WTC11 (cell line): ENCODE data around the gene RAPGEF6. TPM values are rescaled to one million over a fixed set of nuclear protein-coding genes. Genes with fewer than 3 reads are reported as not detected.

ENCODE experiments used
- ATAC-seq: fragments of 200-7000 bp; cut with Tn5 transposase; 2 replicates; pipeline ENCODE4 v1.10.0; 2021; ENCODE audit warnings: mild to moderate bottlenecking, moderate library complexity
- CTCF ChIA-PET: fragments of 300-600 bp; sonication (Branson Sonifier 250); formaldehyde crosslinking; loops from one replicate; lab custom pipeline; 2021; ENCODE audit warnings: antibody characterized with exemption; lab: Charles Lee
- POLR2A ChIA-PET: fragments of 350-600 bp; sonication (Branson Sonifier 250); formaldehyde crosslinking; loops from one replicate; lab custom pipeline; 2021; ENCODE audit warnings: antibody characterized with exemption; lab: Charles Lee
- DNase-seq: peaks from one replicate; pipeline ENCODE4 v3.0.0; 2021; ENCODE audit warnings: low spot score
- H3K27ac Mint-ChIP-seq: 2 replicates; pipeline ENCODE4 v1.8.0; 2021; ENCODE audit warnings: mixed read lengths
- H3K27me3 Mint-ChIP-seq: 2 replicates; pipeline ENCODE4 v1.8.0; 2021; ENCODE audit warnings: low read depth, mild to moderate bottlenecking, moderate library complexity, mixed read lengths
- H3K36me3 Mint-ChIP-seq: 2 replicates; pipeline ENCODE4 v1.8.0; 2021; ENCODE audit warnings: mixed read lengths
- H3K4me1 Mint-ChIP-seq: 2 replicates; pipeline ENCODE4 v1.8.0; 2022; ENCODE audit warnings: mixed read lengths
- H3K4me3 Mint-ChIP-seq: 2 replicates; pipeline ENCODE4 v1.8.0; 2021; ENCODE audit warnings: mild to moderate bottlenecking, moderate library complexity, mixed read lengths
- H3K9me3 Mint-ChIP-seq: 2 replicates; pipeline ENCODE4 v1.8.0; 2021; ENCODE audit warnings: mixed read lengths
- CDX4 ChIP-seq: fragments of 250-450 bp; sonication (Bioruptor Pico); IDR thresholded peaks from 2 replicates; pipeline ENCODE4 v1.9.0; 2021; ENCODE audit warnings: moderate library complexity, mild to moderate bottlenecking, inconsistent platforms, borderline replicate concordance
- CREM ChIP-seq: sonication (generic); formaldehyde crosslinking; IDR thresholded peaks from 2 replicates; pipeline ENCODE4 v1.8.1; 2022; ENCODE audit warnings: mild to moderate bottlenecking, missing genetic modification reagents, moderate library complexity
- EMX1 ChIP-seq: fragments of 250-450 bp; sonication (Bioruptor Pico); IDR thresholded peaks from 2 replicates; pipeline ENCODE4 v1.8.0; 2021; ENCODE audit warnings: mild to moderate bottlenecking
- FOXP4 ChIP-seq: sonication (generic); formaldehyde crosslinking; IDR thresholded peaks from 2 replicates; pipeline ENCODE4 v1.8.0; 2022; ENCODE audit warnings: mild to moderate bottlenecking, missing genetic modification reagents
- GABPB1 ChIP-seq: sonication (generic); formaldehyde crosslinking; IDR thresholded peaks from 2 replicates; pipeline ENCODE4 v1.8.1; 2023; ENCODE audit warnings: mild to moderate bottlenecking, missing genetic modification reagents
- GRHL2 ChIP-seq: fragments of 250-450 bp; sonication (Bioruptor Pico); IDR thresholded peaks from 2 replicates; pipeline ENCODE4 v1.8.0; 2022; ENCODE audit warnings: mild to moderate bottlenecking, moderate library complexity; ENCODE audit not compliant: insufficient replicate concordance, severe bottlenecking
- JAZF1 ChIP-seq: fragments of 250-450 bp; sonication (Bioruptor Pico); IDR thresholded peaks from 2 replicates; pipeline ENCODE4 v1.9.0; 2021; ENCODE audit warnings: moderate library complexity, mild to moderate bottlenecking, inconsistent platforms
- KAT7 ChIP-seq: sonication (generic); formaldehyde crosslinking; IDR thresholded peaks from 2 replicates; pipeline ENCODE4 v1.8.1; 2023; ENCODE audit warnings: missing genetic modification reagents, mild to moderate bottlenecking, borderline replicate concordance
- OVOL2 ChIP-seq: fragments of 250-450 bp; sonication (Bioruptor Pico); IDR thresholded peaks from 2 replicates; pipeline ENCODE4 v1.9.0; 2021; ENCODE audit warnings: mild to moderate bottlenecking, borderline replicate concordance
- PREB ChIP-seq: sonication (generic); formaldehyde crosslinking; IDR thresholded peaks from 2 replicates; pipeline ENCODE4 v1.8.1; 2022; ENCODE audit warnings: mild to moderate bottlenecking, missing genetic modification reagents, moderate library complexity, borderline replicate concordance
- RELA ChIP-seq: sonication (generic); formaldehyde crosslinking; IDR thresholded peaks from 2 replicates; pipeline ENCODE4 v1.8.1; 2022; ENCODE audit warnings: missing genetic modification reagents, mild to moderate bottlenecking, borderline replicate concordance
- SOX15 ChIP-seq: fragments of 250-450 bp; sonication (Bioruptor Pico); IDR thresholded peaks from 2 replicates; pipeline ENCODE4 v1.9.0; 2021; ENCODE audit warnings: mild to moderate bottlenecking
- TCF7 ChIP-seq: sonication (generic); formaldehyde crosslinking; IDR thresholded peaks from 2 replicates; pipeline ENCODE4 v1.8.0; 2022; ENCODE audit warnings: mild to moderate bottlenecking, low read depth, missing genetic modification reagents, moderate library complexity
- ZMAT4 ChIP-seq: fragments of 250-450 bp; sonication (Bioruptor Pico); IDR thresholded peaks from 2 replicates; pipeline ENCODE4 v1.9.0; 2021; ENCODE audit warnings: mild to moderate bottlenecking
- ZNF423 ChIP-seq: fragments of 250-450 bp; sonication (Bioruptor Pico); IDR thresholded peaks from 2 replicates; pipeline ENCODE4 v2.1.2; 2022; ENCODE audit warnings: mild to moderate bottlenecking, moderate library complexity
- total RNA-seq: library from RNA; stranded (reverse); gene quantifications from 3 replicates; pipeline ENCODE4 v1.2.3, GENCODE V29; 2021
- TF ChIP-seq, protein P1 (sequence below): sonication (generic); formaldehyde crosslinking; conservative IDR thresholded peaks from 2 replicates; pipeline ENCODE4 v1.8.1; 2023; ENCODE audit warnings: mild to moderate bottlenecking, low read depth, missing genetic modification reagents, moderate library complexity
- TF ChIP-seq, protein P2 (sequence below): sonication (generic); formaldehyde crosslinking; IDR thresholded peaks from 2 replicates; pipeline ENCODE4 v1.8.1; 2022; ENCODE audit warnings: missing genetic modification reagents, borderline replicate concordance

Gene RAPGEF6
- total RNA-seq, 1 experiment from 2014 or later, result 18.0 TPM

DNA sequence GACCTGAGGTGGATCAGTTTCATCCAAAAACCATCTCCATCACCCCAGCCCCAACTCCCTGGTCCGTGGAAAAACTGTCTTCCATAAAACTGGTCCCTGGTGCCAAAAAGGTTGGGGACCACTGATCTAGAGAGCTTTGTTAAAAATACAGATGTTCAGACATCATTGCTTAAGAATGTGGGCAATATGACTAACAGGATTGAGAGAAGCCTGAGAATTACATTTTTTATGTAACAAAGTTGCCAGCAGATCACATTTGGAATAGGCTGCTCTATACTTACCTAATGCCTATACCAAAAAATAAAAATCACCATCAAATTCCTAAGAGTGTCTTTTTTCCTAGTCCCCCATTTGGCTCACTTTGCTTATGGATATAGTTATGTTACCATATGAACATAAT, 143.3 kb downstream of the RAPGEF6 start:
- Mint-ChIP-seq H3K27ac (no peak overlapping the region), H3K4me3 (no peak overlapping the region), H3K27me3 (no peaks in the 10 kb centered on the region), H3K9me3 (peaks cover 7% of the 10 kb centered on the region; the same call in 1 of the 2 replicates), H3K36me3 (peaks cover 44% of the 10 kb centered on the region), H3K4me1 (no peaks in the 10 kb centered on the region)
- TF ChIP-seq CDX4 (CRISPR knock-in tag) (no peak), KAT7 (CRISPR knock-in tag) (no peak), ZNF423 (CRISPR knock-in tag) (no peak), SOX15 (CRISPR knock-in tag) (no peak), TCF7 (no peak), CREM (CRISPR knock-in tag) (no peak), JAZF1 (CRISPR knock-in tag) (no peak), RELA (no peak)
- TF ChIP-seq, protein P1, sequence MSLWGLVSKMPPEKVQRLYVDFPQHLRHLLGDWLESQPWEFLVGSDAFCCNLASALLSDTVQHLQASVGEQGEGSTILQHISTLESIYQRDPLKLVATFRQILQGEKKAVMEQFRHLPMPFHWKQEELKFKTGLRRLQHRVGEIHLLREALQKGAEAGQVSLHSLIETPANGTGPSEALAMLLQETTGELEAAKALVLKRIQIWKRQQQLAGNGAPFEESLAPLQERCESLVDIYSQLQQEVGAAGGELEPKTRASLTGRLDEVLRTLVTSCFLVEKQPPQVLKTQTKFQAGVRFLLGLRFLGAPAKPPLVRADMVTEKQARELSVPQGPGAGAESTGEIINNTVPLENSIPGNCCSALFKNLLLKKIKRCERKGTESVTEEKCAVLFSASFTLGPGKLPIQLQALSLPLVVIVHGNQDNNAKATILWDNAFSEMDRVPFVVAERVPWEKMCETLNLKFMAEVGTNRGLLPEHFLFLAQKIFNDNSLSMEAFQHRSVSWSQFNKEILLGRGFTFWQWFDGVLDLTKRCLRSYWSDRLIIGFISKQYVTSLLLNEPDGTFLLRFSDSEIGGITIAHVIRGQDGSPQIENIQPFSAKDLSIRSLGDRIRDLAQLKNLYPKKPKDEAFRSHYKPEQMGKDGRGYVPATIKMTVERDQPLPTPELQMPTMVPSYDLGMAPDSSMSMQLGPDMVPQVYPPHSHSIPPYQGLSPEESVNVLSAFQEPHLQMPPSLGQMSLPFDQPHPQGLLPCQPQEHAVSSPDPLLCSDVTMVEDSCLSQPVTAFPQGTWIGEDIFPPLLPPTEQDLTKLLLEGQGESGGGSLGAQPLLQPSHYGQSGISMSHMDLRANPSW, result no peak
- ChIA-PET POLR2A (no interaction called here), CTCF (no interaction called here)
- no peak for ATAC-seq
- no peak for DNase-seq

DNA sequence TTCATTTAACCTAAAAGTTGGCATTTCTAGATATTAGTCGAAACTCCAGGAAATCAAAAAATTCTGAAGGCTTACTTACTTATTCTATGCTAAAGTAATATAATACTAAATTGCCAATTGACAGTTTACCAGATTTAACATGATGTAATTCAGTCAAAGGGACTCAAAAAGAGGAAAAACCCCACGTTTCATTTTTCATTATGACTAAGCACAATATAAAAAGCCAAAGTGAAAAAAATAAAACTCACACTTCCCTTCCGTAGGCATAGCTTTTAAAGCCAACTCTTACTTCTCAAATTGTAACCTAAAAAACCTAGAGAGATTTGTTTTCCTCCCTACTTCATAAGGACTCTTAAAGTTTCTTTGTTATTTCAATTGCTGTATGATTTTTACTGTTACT, 146.6 kb downstream of the RAPGEF6 start:
- TF ChIP-seq ZMAT4 (no peak), EMX1 (CRISPR knock-in tag) (no peak), PREB (CRISPR knock-in tag) (no peak), GRHL2 (no peak), FOXP4 (no peak), OVOL2 (CRISPR knock-in tag) (no peak), GABPB1 (CRISPR knock-in tag) (no peak)
- TF ChIP-seq, protein P2, sequence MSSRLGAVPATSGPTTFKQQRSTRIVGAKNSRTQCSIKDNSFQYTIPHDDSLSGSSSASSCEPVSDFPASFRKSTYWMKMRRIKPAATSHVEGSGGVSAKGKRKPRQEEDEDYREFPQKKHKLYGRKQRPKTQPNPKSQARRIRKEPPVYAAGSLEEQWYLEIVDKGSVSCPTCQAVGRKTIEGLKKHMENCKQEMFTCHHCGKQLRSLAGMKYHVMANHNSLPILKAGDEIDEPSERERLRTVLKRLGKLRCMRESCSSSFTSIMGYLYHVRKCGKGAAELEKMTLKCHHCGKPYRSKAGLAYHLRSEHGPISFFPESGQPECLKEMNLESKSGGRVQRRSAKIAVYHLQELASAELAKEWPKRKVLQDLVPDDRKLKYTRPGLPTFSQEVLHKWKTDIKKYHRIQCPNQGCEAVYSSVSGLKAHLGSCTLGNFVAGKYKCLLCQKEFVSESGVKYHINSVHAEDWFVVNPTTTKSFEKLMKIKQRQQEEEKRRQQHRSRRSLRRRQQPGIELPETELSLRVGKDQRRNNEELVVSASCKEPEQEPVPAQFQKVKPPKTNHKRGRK (CRISPR knock-in tag), result no peak
- ATAC-seq, result no peak
- Mint-ChIP-seq H3K27me3 (no peaks in the 10 kb centered on the region), H3K4me1 (no peaks in the 10 kb centered on the region), H3K4me3 (no peak overlapping the region), H3K9me3 (peaks cover 7% of the 10 kb centered on the region; the same call in 1 of the 2 replicates), H3K36me3 (peaks cover 42% of the 10 kb centered on the region), H3K27ac (no peak overlapping the region)
- CTCF ChIA-PET, result no interaction called here
- POLR2A ChIA-PET, result no interaction called here
- DNase-seq, result no peak
